Suppressor macrophage treated with lipopolysaccharide for 1 hour (primary cell): ENCODE results near the gene NAT8L.

Experiments
- DNase-seq, 3 donors: peaks; one replicate each; pipeline ENCODE4 v3.0.0-alpha.2; 2020 to 2022

NAT8L gene

DNA sequence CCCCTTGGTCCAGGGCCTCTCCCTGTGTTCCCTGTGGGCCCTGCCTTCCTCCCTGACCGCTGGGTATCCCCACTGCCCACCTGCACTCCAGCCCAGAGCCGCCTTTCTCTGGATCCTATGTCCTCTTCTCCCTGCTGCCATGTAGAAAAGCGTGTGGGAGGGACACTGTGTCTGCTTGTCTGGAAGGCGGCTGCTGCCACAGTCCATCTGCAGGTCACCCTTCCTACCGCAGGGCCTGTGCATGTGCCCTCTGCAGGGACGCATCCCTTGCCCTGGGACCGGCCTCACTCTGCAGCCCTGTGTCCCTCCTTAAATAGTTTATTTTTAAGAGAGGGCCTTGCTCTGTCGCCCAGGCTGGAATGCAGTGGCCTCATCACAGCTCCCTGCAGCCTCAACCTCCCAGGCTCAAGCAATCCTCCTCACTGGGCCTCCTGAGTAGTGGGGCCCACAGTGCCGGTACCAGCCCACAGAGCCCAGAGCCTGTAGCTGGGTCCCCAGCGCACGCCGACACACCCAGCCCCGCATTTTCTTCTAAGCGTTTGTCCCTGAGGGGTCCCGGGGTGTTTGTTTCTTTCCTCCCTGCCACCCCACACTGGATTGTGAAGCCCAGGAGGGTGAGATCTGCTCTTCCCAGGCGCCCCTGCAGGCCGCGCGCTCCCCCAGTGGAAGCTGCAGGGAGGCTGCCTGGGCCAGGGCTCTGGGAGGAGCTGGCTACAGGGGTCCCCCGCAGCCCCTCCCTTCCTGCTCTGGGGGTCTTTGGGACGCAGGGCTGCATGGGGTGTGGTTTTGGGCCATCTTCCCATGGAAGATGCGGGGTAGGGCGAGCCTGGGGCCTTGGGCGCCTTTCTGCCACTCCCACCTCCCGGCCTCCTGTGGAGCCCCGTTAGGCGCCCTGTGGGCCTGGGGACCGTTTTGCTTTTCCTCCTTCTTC is 12.8 kb upstream of the NAT8L start:
- no peak for DNase-seq

DNA sequence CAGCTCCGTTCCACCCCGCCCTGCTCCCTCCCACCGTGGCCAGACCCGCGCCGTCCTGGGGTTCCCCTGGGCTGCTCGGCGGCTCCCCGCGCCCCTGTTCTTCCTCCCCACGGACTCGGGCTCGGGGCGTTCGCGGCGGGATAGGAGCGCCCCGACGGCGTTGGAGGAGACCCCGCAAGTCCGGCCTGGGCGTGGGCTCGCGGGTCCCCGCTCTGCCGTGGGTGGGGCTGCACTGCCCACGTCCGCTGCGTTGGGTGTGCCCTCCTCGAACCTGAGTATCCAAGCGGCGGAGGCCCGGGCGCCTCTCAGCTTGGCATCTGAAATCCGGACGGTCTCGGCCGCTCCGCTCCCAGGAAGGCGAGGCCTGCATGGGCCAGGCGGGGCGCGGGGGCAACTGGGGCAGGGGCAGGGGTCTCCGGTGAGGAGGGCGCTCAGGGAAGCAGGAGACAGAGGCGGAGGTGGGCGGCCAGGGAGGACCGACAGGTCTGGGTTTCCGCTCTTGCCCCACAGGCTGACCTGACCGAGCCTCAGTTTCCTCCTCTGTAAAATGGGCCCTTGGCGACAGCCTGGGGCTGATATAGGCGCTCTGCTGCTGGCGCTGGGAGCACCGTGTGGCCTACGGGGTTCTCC is 12.0 kb upstream of the NAT8L start:
- DNase-seq: no peak

DNA sequence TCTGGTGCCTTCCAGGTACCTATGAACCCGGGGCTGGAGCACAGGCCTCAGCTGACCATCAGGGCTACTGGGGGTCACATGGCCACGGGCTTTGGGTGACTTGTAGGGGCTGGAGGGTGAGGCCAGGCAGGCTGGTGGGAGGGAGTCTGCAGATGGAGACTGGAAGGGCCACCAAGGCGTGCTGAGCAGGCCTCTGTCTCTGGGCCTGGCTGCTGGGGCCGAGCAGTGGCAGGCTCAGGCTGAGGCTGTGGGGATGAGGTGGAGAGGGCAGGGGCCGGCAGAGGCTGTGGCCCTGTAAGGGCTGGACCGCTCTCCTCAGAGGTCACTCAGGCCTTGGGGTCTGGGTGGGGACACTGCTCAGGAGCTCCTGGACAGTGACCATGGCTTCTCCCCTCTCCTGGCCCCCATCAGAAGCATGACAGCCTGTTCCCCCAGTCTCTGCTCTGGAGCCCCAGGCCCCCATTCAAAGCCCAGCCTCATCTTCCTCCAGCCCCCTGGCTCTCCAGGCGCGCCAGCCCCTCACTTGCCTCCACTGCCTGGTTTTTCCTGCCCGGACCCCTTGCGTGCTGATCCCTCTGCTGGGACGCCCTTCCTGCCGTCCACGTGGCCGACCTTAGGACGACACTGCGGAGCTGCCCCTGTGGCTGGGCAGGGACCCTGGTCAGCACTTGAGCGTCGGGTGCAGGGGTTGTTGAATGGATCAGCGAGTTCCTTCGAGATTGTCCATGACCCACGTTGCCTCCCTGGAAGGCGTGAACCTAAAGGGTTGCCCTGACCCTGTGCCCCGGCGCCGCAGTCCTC is 11.1 kb upstream of the NAT8L start:
- no peak for DNase-seq

DNA sequence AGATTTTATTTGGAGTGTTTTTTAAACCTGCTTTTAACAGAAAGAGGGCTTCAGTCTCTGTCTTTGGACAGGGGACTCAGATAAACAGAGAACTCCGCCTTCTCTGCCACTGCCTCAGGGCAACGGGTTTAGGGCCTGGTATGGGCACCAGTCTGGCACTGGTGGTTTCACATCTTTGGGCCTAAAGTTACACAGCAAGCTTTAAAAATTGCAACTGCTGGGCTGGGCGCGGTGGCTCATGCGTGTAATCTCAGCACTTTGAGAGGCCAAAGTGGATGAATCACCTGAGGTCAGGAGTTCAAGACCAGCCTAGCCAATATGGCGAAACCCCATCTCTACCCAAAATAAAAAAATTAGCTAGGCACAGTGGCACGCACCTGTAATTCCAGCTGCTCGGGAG is 10.3 kb upstream of the NAT8L start:
- DNase-seq: no peak

DNA sequence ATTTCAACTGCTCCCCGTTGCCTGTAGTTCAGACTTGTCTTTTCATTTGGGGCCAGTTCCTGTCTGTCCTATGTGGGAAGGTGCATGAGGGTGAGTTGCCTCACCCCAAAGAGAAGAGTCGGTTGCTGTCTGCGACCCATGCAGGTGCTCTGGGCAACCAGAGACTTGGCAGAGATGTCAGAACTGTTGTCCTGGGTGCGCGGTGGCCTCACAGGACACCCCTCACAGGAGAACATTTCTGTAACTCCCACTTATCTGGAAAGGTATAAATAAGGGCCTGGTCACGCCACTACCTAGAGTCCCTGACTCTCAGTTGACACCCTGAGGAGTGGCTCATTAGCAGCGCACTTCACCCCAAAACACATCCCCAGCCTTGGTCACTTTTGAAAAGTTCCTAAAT is 9.7 kb upstream of the NAT8L start:
- DNase-seq: no peak

DNA sequence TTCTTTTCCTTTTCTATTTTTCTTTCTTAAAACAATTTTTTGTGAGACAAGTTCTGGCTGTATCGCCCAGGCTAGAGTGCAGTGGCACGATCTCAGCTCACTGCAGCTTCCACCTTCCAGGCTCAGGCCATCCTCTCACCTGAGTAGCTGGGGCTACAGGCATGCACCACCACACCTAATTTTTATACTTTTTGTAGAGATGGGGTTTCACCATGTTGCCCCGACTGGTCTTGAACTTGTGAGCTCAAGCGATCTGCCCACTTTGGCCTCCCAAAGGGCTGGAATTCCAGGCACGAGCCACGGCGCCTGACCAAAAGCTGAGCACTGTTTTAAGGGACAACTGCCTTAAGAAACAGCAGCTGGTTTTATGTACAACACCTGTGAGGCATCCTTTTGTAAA is 9.3 kb upstream of the NAT8L start:
- DNase-seq: no peak

DNA sequence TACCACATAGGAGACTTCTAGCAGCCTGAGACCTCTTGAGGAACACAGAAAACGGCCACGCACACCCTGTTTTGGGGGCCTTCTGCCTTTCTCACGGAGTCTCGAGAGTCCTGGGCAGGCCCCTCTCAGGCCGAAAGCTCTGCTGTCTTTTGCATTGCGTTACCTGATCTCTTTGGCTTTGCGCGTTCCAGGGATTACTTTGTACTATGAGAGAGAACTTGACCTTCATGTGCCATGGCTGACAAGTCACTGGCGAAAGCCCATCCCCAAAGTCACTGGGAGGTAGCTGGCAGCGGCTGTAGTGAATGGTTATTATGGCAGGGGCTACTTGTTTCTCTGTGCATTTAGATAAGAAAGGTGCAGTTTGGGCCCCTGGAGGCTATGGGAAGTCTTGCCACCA is 8.0 kb upstream of the NAT8L start:
- no peak for DNase-seq

DNA sequence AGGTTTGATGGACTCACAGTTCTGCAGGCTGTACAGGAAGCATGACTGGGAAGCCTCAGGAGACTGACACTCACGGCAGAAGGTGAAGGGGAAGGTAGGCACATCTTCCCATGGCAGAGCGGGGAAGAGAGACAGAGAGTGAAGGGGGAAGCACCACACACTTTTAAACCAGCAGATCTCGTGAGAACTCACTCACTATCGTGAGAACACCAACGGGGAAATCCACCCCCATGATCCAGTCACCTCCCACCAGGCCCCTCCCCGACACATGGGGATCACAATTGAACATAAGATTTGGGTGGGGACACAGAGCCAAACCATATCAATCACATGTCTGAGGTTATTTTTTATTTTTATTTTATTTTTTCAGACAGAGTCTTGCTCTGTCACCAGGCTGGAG is 4.9 kb upstream of the NAT8L start:
- DNase-seq: no peak

DNA sequence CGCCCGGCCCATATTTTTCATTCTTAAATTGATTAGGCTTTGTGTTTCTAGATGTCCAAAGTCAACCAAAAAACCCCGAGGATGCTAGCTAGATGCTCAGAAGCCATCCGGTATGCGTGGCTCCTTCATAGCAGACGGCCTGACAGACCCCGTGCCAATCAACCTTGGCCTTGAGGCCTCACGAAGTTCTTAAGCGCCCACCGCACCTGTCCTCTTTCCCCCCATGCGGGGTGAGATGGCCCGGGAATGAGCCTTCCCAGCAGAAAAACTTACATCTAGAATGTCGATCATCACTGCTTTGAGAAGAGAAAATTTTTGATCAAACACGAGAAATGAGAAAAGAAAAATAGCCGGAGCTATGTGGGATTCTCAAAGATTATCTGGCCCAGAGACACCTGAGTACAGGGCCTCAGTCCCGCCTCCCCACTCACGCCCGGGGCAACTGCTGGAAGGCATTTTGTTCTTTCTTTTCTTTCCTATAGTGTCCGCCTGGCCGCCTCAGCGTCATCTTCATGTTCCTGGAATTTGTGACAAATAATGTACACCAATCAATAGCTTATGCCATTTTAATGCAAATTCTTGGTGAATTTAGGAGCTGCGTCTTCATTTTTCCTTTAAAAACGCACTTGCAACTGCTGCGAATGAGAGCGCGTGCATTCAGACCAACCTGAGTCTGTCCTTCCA is 1.6 kb upstream of the NAT8L start:
- DNase-seq: no peak

DNA sequence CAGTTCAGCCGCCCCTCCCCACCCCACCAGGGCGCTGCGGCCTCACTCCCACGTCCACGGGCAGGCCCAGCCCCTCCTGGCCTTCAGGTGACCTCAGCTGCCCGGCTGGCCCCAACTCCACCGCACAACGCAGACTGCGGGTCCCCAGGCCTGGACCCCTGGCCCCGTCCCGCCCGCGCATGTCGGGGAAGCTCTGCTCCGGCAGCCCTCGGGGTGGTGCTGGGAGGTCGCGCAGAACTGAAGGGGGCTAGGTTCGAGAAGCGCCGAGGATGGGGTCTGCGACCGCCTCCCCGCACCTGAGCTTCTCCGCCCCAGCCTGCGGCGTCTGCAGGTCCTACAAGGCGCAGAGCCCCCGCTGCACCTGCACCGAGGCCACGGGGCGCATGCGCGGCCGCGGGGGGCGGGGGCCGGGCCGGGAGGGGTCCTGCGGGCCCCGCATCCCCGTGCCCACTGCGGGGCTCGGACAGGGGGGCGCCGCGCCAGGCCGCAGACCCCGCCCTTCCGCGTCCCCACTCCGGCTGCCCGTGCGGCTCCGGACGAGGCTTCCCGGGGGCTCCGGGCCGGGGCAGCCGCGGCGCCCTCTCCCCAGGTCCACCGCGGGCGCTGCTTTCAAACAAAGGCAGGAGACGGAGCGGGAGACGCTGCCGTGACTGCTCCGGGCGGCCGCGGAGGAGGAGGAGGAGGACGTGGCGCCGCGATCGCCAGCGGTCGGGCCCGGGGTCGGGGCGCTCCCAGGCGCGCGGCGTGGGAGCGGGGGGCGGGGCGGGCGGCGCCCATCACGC is 672 bp upstream of the NAT8L start:
- DNase-seq: peak in 2 of 3 donors; percentile 18 to 48

DNA sequence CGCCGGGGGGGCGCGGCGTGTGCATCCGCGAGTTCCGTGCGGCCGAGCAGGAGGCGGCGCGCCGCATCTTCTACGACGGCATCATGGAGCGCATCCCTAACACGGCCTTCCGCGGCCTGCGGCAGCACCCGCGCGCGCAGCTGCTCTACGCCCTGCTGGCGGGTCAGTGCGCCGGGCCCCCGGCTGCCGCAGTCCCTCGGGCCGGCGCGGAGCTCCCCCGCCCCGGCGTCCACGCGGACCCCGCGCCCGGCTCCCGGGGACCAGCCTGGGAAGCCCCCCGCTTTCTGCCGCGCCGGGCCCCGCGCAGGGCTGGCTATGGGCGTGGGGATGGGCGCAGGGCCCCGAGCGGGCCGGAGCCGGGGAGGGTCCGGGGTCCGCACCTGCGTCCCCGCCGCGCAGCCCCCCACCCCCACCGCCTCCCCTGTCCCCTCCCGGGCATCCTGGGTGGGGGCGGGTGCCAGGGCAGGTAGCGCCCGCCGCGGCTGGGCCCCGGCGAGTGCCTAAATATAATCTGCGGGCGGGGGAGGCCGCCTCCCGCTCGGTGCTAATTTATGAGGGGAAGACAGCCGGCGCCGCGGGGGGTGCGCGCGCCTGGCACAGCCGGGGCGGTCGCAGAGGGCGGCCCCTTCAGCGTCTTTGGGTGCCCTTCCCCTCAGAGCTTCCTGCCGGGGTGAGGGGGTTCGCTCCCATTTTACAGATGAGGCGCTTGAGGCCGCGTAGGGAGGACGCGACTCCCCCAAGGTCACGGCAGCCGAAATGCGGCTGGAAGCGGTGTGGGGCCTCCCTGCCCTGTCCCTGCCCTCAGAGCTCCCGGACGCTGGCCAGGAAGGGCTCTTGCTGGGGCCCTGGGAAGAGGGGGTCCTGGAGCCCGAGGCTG is 837 bp downstream of the NAT8L start:
- DNase-seq: peak; percentile 24 to 50 (median 29)

DNA sequence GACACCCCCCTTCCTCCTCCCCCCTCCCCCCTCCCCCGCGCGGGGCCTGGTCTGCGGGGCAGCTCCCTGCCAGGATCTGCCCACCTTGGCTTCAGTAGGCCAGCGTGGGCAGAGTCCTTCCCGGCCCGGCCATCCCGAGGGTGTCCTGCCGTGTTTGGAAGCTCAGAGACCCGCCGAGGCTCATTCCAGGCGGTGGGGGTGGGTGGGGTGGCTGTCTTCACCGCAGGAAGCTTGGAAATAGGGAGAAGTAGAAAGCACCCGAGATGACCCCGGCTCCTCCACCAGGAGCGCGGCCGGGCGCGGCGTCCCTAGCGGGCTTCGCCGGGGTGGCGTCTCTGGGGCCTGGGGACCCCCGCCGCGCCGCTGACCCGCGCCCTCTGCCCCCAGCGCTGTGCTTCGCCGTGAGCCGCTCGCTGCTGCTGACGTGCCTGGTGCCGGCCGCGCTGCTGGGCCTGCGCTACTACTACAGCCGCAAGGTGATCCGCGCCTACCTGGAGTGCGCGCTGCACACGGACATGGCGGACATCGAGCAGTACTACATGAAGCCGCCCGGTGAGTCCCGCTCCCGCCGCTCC is 1.6 kb downstream of the NAT8L start:
- no peak for DNase-seq

DNA sequence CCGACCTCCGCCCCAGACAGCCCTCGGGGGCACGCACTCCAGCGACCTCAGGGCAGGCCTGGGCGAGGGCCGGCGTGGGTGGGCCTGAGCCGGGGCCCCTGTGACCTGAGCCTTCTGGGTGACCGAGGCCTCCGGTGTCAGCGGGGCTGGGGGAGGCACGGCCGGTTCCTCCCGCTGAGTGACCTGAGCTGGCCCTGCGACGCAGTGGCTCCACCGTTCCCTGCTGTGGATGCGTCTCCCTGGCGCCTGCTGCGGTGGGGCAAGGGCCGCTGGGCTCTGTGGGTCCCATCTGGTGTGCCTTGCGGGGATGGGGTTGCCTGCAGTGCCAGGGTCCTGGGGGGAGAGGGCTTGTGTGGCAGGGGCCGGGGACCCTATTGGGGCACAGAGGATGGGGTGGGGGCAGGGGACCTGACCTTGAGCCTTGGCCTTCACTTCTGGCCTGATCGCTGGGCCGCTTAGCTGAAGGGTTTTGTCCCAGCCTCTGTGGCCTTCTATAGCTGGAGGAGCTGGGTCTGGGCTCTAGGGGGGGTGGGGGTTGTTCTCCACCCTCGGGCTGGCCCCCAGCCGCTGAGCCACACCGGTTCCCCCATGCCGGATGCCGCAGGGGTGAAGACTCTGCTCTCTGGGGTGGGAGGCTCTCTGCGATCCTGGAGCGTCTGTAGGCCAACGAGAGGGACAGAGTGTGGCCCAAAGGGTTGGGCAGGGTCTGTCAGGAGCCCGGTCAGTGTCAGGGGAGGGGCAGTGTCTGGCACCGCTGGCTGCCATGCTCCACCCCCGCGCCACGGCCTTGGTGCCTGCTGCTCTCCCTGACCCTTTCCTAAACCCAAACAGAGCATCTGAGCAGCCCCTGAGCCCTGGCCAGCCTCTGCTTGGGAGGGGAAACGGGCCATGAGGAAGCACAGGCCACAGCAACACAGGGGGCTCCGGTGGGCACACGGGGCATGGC is 2.3 kb downstream of the NAT8L start:
- DNase-seq: no peak

DNA sequence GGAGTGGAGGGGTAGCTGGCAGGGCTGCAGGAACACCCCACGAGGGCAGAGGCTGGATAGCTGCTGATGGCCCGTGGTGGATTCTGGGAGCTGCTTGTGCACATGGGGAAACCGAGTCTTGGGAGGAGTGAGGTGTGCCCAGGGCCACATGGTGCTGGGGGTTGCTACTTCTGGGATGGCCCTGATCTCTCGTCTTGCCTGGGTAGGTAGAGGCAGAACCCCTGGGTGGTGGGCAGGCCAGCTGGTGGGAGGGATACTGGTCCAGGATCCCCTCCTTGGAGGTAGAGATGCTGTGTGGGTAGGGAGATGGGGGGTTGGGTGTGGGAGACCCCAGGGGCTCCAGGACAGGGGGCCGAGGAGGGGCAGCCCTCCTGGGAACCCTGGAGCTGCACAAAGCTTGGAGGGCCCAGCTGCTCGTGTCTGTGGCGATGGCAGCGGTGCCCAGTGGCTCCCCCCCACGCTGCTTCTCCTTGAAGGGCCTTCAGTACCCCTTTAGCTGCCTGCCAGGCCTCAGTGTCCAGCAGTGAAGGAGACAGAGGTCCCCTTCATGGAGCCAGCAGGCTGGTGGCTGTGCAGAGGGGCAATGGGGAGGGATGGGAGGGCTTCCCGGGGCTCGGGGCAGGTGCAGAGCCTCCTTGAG is 3.2 kb downstream of the NAT8L start:
- no peak for DNase-seq

DNA sequence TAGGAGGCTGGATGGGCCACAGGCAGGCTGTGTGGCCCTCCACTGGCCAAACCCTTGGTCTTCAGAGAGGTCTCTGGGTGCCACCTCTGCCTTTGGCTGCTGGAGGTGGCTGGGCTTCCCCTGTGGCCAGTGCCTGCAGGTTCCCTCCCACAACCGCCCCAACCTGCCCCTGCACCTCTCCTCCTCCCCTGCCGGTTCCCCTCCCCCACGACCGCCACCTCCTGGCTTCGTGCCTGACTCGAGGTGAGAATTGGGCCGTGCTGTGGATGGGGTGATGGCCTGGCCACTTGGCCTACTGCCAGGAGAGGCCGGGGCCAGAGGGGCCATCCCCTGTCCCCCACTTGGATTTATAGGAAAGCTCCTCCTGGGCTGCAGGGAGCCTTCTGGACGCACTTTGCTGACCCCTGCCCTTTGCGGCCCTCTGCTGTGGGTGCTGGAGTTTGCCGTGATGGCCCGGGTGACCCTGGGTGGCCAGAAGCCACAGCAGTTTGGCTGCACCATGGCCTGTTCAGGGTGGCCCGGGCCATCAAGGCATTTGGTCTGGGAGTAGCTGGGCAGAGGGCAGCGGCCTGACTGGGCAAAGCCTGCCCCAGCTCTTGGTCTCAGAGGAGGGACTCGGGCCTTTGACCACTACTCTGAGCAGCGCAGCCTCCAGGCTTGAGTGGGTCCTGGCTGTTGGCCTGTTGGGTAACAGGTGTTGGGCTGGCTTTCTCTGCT is 3.8 kb downstream of the NAT8L start:
- no peak for DNase-seq

DNA sequence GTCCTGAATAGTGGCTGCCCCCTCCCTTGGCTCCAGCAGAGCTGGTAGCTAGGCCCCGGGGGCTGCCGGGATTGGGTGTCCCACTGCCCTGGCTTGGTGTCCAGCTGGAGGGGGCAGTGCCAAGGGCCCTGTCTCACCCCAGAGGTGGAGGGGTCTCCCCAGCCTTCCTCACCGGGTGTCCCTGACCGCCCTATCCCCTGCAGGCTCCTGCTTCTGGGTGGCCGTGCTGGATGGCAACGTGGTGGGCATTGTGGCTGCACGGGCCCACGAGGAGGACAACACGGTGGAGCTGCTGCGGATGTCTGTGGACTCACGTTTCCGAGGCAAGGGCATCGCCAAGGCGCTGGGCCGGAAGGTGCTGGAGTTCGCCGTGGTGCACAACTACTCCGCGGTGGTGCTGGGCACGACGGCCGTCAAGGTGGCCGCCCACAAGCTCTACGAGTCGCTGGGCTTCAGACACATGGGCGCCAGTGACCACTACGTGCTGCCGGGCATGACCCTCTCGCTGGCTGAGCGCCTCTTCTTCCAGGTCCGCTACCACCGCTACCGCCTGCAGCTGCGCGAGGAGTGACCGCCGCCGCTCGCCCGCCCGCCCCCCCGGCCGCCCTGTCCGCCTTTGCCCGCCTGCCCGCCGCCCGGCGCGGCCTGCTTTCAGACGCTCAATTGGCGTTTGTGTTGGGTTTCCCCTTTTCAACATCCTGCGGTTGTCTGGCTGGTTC is 4.6 kb downstream of the NAT8L start:
- DNase-seq: no peak

DNA sequence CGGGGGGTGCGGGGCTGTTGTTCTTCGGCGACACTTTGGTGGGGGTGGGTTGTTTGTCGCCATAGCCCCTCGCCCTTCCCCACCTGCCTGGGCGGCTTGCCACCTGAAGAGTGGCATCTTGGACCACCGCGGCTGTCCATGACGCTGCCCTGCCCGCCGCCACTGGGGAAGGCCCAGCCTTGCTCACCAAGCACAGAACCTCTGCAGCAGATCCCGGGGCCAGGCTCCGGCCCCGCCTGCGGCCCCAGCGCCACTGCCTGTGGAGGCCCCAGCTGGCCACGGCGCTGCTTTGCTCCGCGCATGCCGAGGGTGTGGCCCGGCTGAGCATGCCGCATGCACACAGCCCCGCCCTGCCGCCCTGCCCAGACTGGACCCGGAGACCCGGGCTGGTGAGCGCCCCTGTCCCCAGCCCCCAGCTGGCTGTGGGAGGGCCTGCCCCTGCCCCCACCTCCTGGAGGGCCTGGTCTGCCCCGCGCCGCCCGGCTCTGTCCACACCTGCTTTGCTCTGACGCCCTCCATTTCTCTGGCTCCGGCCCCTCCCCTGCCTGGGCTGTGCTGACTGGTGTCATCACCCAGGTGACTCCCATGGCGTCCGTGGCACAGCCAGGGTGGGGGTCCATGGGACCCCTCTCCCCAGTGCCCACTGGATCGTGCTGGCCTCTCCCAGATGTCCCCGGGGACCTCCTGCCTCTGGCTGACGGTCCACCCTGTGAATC is 5.3 kb downstream of the NAT8L start:
- DNase-seq: no peak
